ENCODE measurements around the gene ULK1.

ULK1 gene

DNA sequence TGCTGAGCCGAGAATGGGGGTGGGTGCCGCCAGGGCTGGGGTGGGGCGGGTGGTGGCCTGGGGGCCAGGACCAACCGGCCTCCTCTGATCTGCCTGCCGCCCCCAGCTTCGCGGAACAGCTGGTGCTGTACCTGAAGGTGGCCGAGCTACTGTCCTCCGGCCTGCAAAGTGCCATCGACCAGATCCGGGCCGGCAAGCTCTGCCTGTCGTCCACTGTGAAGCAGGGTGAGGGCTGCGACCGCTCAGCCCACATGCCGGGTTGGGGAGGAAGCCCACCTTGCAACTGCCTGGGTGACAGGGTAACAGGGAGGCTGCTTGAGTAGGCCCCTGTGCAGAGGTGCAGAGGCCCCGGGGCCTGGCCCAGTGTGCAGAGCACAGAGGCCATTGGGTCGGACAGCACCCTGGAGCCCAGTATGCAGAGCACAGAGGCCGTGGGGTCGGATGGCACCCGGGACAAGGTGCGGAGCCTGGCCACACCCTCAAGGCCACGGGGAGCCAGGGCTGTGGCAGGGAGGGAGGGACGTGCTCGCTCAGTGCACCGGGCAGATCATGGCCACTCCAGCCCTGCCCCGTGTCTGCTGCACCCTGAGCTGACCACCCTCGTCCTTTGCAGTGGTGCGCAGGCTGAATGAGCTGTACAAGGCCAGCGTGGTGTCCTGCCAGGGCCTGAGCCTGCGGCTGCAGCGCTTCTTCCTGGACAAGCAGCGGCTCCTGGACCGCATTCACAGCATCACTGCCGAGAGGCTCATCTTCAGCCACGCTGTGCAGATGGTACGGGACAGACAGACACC lies 25.1 kb downstream of the ULK1 start:
- Histone ChIP-seq H3K4me3 (ENCODE audit: low read depth, low read length) (no peak overlapping the region), H3K9me3 (ENCODE audit: control insufficient read depth, low read length) (no peaks in the 10 kb centered on the region), H3K27ac (no peak overlapping the region), H3K4me2 (ENCODE audit: low read length) (no peak overlapping the region), H3K4me1 (no peaks in the 10 kb centered on the region), H3K27me3 (ENCODE audit: control insufficient read depth, insufficient read depth, low read length) (no peaks in the 10 kb centered on the region), H3K79me2 (no peaks in the 10 kb centered on the region), H2AFZ (no peak overlapping the region), H3K9ac (no peak overlapping the region), H3K36me3 (ENCODE audit: control insufficient read depth, insufficient read depth, low read length) (no peaks in the 10 kb centered on the region)
- TF ChIP-seq CTCF (IDR thresholded peaks at IDR 0.05) = no peak

- Histone ChIP-seq H3K79me2 (no peaks in the 10 kb centered on the region), H3K9ac (no peak overlapping the region), H3K27me3 (ENCODE audit: control insufficient read depth, insufficient read depth, low read length) (no peaks in the 10 kb centered on the region), H3K4me1 (no peaks in the 10 kb centered on the region), H3K4me3 (ENCODE audit: low read depth, low read length) (no peak overlapping the region), H3K4me2 (ENCODE audit: low read length) (no peak overlapping the region), H3K36me3 (ENCODE audit: control insufficient read depth, insufficient read depth, low read length) (no peaks in the 10 kb centered on the region), H2AFZ (no peak overlapping the region), H3K9me3 (ENCODE audit: control insufficient read depth, low read length) (no peaks in the 10 kb centered on the region), H3K27ac (no peak overlapping the region)
- no peak for TF ChIP-seq CTCF (IDR thresholded peaks at IDR 0.05)
These were observed 25.7 kb downstream of the ULK1 start for GRCh38 chr12:131920157-131920508.

GRCh38 chr12:131920902-131921840 lies 26.7 kb downstream of the ULK1 start:
- no peaks in the 10 kb centered on the region for H3K36me3 ChIP-seq (ENCODE audit: control insufficient read depth, insufficient read depth, low read length)
- H3K4me3 ChIP-seq (ENCODE audit: low read depth, low read length) = no peak overlapping the region
- no peaks in the 10 kb centered on the region for H3K4me1 ChIP-seq
- TF ChIP-seq CTCF (IDR thresholded peaks at IDR 0.05) = no peak
- no peaks in the 10 kb centered on the region for H3K27me3 ChIP-seq (ENCODE audit: control insufficient read depth, insufficient read depth, low read length)
- H3K4me2 ChIP-seq (ENCODE audit: low read length) = no peak overlapping the region
- H3K9me3 ChIP-seq (ENCODE audit: control insufficient read depth, low read length) = no peaks in the 10 kb centered on the region
- H3K79me2 ChIP-seq = no peaks in the 10 kb centered on the region
- H3K9ac ChIP-seq = no peak overlapping the region
- H2AFZ ChIP-seq = no peak overlapping the region
- no peak overlapping the region for H3K27ac ChIP-seq

DNA sequence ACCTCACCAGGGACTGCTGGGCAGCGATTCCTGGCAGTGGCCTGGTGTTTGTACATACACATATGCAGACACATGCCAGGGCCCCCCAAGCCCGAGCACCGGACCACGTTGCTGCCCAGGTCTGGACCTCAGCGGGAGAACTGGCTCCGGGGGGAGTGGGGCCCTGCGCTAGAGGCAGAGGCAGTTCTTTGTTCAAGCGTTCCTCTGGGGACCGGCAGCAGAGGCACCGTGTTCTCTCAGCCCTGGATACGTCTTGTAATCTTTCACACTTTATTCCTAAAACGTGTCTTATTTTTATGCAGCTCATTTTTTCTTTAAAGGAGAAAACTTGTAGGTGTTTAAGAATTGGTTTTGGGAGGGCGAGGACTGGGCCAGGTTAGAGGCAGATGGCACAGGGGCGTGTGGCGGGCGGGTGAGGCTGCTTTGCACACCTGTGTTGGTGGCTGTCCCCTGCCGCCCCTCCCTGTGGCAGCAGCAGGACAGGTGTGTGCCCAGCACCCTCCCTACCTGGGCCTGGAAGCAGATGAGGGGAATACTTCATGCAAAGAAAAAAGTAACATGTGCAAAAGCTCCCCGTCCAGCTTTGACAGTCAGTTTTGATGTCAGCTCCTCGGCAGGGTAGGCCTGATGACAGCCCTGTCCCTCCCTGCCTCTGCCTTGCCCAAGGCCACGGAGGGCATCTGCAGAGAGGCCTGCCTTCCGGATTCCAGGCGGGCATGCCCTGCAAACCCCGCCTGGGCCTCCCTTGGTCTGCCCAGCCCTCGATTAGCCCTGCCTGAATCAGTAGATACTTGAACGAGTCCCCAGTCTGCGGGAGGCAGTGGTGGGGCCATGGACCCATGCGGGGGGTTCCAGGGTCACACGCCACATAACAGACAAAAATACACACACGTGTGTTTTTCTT lies 27.7 kb downstream of the ULK1 start:
- H3K27ac ChIP-seq = no peak overlapping the region
- no peaks in the 10 kb centered on the region for H3K79me2 ChIP-seq
- no peaks in the 10 kb centered on the region for H3K27me3 ChIP-seq (ENCODE audit: control insufficient read depth, insufficient read depth, low read length)
- no peaks in the 10 kb centered on the region for H3K4me1 ChIP-seq
- H3K9ac ChIP-seq = no peak overlapping the region
- no peaks in the 10 kb centered on the region for H3K36me3 ChIP-seq (ENCODE audit: control insufficient read depth, insufficient read depth, low read length)
- H3K4me3 ChIP-seq (ENCODE audit: low read depth, low read length) = no peak overlapping the region
- no peak overlapping the region for H3K4me2 ChIP-seq (ENCODE audit: low read length)
- no peak for TF ChIP-seq CTCF (IDR thresholded peaks at IDR 0.05)
- H2AFZ ChIP-seq = no peak overlapping the region
- no peaks in the 10 kb centered on the region for H3K9me3 ChIP-seq (ENCODE audit: control insufficient read depth, low read length)
